DOHH2 (cell line): ENCODE results near the gene GMPPA.

ENCODE experiments used
- H3F3A ChIP-seq: fragments of 200-600 bp; sonication (generic), shearing (Covaris generic); 2 replicates; pipeline ENCODE4 v1.6.0; 2016; ENCODE audit warnings: antibody characterized with exemption, mild to moderate bottlenecking; ENCODE audit not compliant: control insufficient read depth, insufficient read depth
- H3K27ac ChIP-seq: fragments of 200-600 bp; sonication (generic); 2 replicates; pipeline ENCODE4 v1.5.1; 2014; ENCODE audit warnings: low read depth, mild to moderate bottlenecking, low read length, moderate library complexity
- H3K27me3 ChIP-seq: fragments of 200-600 bp; sonication (generic); 2 replicates; pipeline ENCODE4 v1.6.1; 2014; ENCODE audit warnings: mild to moderate bottlenecking, low read length, mixed read lengths; ENCODE audit not compliant: control insufficient read depth
- H3K36me3 ChIP-seq: fragments of 200-600 bp; sonication (generic); 2 replicates; pipeline ENCODE4 v1.6.1; 2014; ENCODE audit warnings: mild to moderate bottlenecking, low read length, moderate library complexity, mixed read lengths; ENCODE audit not compliant: control insufficient read depth
- H3K4me1 ChIP-seq: fragments of 200-600 bp; sonication (generic); 2 replicates; pipeline ENCODE4 v1.6.1; 2014; ENCODE audit warnings: mild to moderate bottlenecking, low read length, mixed read lengths; ENCODE audit not compliant: control insufficient read depth
- H3K4me2 ChIP-seq: fragments of 200-600 bp; sonication (generic); 2 replicates; pipeline ENCODE4 v1.6.0; 2014; ENCODE audit warnings: mild to moderate bottlenecking, low read length, moderate library complexity
- H3K4me3 ChIP-seq: fragments of 200-600 bp; sonication (generic); 2 replicates; pipeline ENCODE4 v1.5.1; 2014; ENCODE audit warnings: mild to moderate bottlenecking, low read length, mixed read lengths
- H3K79me2 ChIP-seq: fragments of 200-600 bp; sonication (generic); 2 replicates; pipeline ENCODE4 v1.6.1; 2014; ENCODE audit warnings: mild to moderate bottlenecking, low read length, mixed read lengths; ENCODE audit not compliant: control insufficient read depth
- H3K9me2 ChIP-seq: fragments of 200-600 bp; sonication (generic); replicated peaks from 2 replicates; pipeline ENCODE4 v1.6.1; 2014; ENCODE audit warnings: mild to moderate bottlenecking, low read length, mixed read lengths; ENCODE audit not compliant: control insufficient read depth
- H3K9me3 ChIP-seq: fragments of 200-600 bp; sonication (generic); 2 replicates; pipeline ENCODE4 v1.6.1; 2014; ENCODE audit warnings: antibody characterized with exemption, low read length, mixed read lengths; ENCODE audit not compliant: control insufficient read depth, insufficient read depth
- H4K20me1 ChIP-seq: fragments of 200-600 bp; sonication (generic); 2 replicates; pipeline ENCODE4 v1.6.0; 2014; ENCODE audit warnings: low read depth, mild to moderate bottlenecking, antibody characterized with exemption, low read length, moderate library complexity; ENCODE audit not compliant: control insufficient read depth, insufficient read depth
- EZH2phosphoT487 ChIP-seq: fragments of 200-600 bp; sonication (generic); IDR thresholded peaks from 2 replicates; pipeline ENCODE4 v1.6.1; 2017; ENCODE audit warnings: borderline replicate concordance, mild to moderate bottlenecking, antibody characterized with exemption, low read length, moderate library complexity, mixed read lengths
- TF ChIP-seq, protein P1 (sequence below): fragments of 200-600 bp; sonication (generic); IDR thresholded peaks from one replicate; pipeline ENCODE4 v1.5.1; 2014; ENCODE audit warnings: antibody characterized with exemption, mild to moderate bottlenecking, low read depth, low read length; ENCODE audit not compliant: poor library complexity, severe bottlenecking

GMPPA gene

DNA sequence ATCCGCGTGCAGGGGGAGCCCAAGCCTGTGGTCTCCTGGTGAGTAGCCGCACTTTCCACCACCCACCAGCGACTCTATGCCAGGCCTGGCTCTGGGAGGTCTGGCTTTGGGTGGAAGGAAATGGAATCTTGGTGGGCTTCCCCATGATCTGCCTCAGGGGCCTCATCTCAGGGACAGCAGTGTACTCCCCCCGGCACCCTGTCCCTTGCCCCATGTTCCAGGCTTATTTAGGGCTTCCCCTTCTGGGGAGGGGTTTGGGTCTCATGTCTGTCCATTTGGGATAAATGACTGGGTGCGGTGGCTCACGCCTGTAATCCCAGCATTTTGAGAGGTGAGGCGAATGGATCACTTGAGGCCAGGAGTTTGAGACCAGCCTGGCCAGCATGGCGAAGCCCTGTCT, 36.3 kb upstream of the GMPPA start:
- H3K27ac ChIP-seq = no peak overlapping the region
- H3K9me3 ChIP-seq = no peaks in the 10 kb centered on the region
- peaks cover 7% of the 10 kb centered on the region for H3K4me1 ChIP-seq
- no peaks in the 10 kb centered on the region for H3K27me3 ChIP-seq
- TF ChIP-seq, protein P1, sequence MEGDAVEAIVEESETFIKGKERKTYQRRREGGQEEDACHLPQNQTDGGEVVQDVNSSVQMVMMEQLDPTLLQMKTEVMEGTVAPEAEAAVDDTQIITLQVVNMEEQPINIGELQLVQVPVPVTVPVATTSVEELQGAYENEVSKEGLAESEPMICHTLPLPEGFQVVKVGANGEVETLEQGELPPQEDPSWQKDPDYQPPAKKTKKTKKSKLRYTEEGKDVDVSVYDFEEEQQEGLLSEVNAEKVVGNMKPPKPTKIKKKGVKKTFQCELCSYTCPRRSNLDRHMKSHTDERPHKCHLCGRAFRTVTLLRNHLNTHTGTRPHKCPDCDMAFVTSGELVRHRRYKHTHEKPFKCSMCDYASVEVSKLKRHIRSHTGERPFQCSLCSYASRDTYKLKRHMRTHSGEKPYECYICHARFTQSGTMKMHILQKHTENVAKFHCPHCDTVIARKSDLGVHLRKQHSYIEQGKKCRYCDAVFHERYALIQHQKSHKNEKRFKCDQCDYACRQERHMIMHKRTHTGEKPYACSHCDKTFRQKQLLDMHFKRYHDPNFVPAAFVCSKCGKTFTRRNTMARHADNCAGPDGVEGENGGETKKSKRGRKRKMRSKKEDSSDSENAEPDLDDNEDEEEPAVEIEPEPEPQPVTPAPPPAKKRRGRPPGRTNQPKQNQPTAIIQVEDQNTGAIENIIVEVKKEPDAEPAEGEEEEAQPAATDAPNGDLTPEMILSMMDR = no peak
- no peak for TF ChIP-seq EZH2phosphoT487
- H3K4me3 ChIP-seq = no peak overlapping the region
- H4K20me1 ChIP-seq = no peaks in the 10 kb centered on the region
- no peaks in the 10 kb centered on the region for H3K9me2 ChIP-seq
- H3K36me3 ChIP-seq = no peaks in the 10 kb centered on the region
- no peaks in the 10 kb centered on the region for H3F3A ChIP-seq
- H3K4me2 ChIP-seq = no peak overlapping the region
- no peaks in the 10 kb centered on the region for H3K79me2 ChIP-seq

DNA sequence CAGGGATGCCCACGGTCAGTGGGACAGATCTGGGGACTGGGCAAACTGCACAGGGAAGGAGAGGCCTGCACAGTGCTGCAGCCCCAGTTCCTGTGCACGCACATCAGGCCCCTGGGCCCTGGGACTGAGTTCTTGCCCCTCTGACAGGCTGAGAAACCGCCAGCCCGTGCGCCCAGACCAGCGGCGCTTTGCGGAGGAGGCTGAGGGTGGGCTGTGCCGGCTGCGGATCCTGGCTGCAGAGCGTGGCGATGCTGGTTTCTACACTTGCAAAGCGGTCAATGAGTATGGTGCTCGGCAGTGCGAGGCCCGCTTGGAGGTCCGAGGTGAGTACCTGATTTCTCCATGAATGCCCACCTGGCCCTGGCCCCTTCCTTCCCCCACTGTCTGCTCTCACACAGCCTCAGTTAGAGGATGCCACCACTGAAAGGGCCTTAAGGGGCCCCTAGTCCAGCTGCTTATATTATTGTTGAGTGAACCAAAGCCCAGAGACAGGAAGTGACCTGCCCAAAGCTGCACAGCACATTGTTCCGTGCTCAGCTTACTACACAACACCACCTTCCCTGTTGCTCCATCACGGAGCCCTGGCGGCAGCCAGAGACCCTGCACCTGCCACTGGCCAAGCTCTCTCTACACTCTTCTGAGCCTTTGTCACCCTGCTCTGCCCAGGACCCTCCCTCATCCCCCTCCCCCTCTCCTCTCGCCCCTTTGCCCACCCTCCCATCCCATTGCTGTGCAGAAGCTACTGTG, 34.2 kb upstream of the GMPPA start:
- Histone ChIP-seq H4K20me1 (no peaks in the 10 kb centered on the region), H3K9me3 (no peaks in the 10 kb centered on the region), H3K9me2 (no peaks in the 10 kb centered on the region), H3K27me3 (no peaks in the 10 kb centered on the region), H3K27ac (no peak overlapping the region), H3K4me2 (no peak overlapping the region), H3K4me3 (no peak overlapping the region), H3K36me3 (no peaks in the 10 kb centered on the region), H3K4me1 (peaks cover 7% of the 10 kb centered on the region), H3K79me2 (no peaks in the 10 kb centered on the region), H3F3A (no peaks in the 10 kb centered on the region)
- TF ChIP-seq, protein P1 = no peak
- TF ChIP-seq EZH2phosphoT487 = no peak

GRCh38 chr2:219465659-219466561, 32.8 kb upstream of the GMPPA start:
- no peaks in the 10 kb centered on the region for H3K36me3 ChIP-seq
- H3K4me2 ChIP-seq = no peak overlapping the region
- H3F3A ChIP-seq = no peaks in the 10 kb centered on the region
- H4K20me1 ChIP-seq = no peaks in the 10 kb centered on the region
- no peaks in the 10 kb centered on the region for H3K79me2 ChIP-seq
- no peak overlapping the region for H3K27ac ChIP-seq
- no peaks in the 10 kb centered on the region for H3K9me3 ChIP-seq
- no peaks in the 10 kb centered on the region for H3K27me3 ChIP-seq
- no peaks in the 10 kb centered on the region for H3K9me2 ChIP-seq
- no peak for TF ChIP-seq EZH2phosphoT487
- TF ChIP-seq, protein P1 = no peak
- H3K4me3 ChIP-seq = no peak overlapping the region
- H3K4me1 ChIP-seq = peaks cover 5% of the 10 kb centered on the region
